SU-DHL-6 (cell line): Measurements from ENCODE around the gene FKBP11.

Experiments
- CTCF ChIP-seq: fragments of 200-600 bp; sonication (generic); IDR thresholded peaks from one replicate; pipeline ENCODE4 v1.5.1; 2017; ENCODE audit warnings: antibody characterized with exemption, mild to moderate bottlenecking, low read length, moderate library complexity; ENCODE audit not compliant: insufficient read depth, poor library complexity, severe bottlenecking
- EZH2phosphoT487 ChIP-seq: fragments of 200-600 bp; sonication (generic), shearing (Covaris generic); conservative IDR thresholded peaks from 2 replicates; pipeline ENCODE4 v1.6.1; 2018; ENCODE audit warnings: mild to moderate bottlenecking, antibody characterized with exemption, low read length, moderate library complexity, mixed read lengths

- TF ChIP-seq CTCF, result no peak
- TF ChIP-seq EZH2phosphoT487, result no peak
These were observed 44.6 kb downstream of the FKBP11 start for GRCh38 chr12:48880647-48881046.
